Smooth muscle cell (in vitro differentiated cells): ENCODE results near the gene SIPA1. TPM values are rescaled to one million over a fixed set of nuclear protein-coding genes. Genes with fewer than 3 reads are reported as not detected.

ENCODE experiments used
- DNase-seq: peaks from one replicate; lab custom pipeline; 2025; ENCODE audit not compliant: unreplicated experiment; lab: John Stamatoyannopoulos, UW
- H2AFZ ChIP-seq: fragments of 200-600 bp; sonication (generic); 2 replicates; pipeline ENCODE4 v1.6.0; 2016; ENCODE audit warnings: antibody characterized with exemption, low read depth, mild to moderate bottlenecking
- H3F3A ChIP-seq: fragments of 200-600 bp; sonication (generic); 2 replicates; pipeline ENCODE4 v1.6.0; 2017; ENCODE audit warnings: antibody characterized with exemption, low read depth
- H3K27ac ChIP-seq: fragments of 200-600 bp; sonication (generic); 2 replicates; pipeline ENCODE4 v1.5.1; 2016; ENCODE audit warnings: low read depth, mild to moderate bottlenecking
- H3K27me3 ChIP-seq: fragments of 200-600 bp; sonication (generic); 2 replicates; pipeline ENCODE4 v1.6.1; 2016; ENCODE audit warnings: low read depth, mild to moderate bottlenecking
- H3K36me3 ChIP-seq: fragments of 200-600 bp; sonication (generic); 2 replicates; pipeline ENCODE4 v1.5.1; 2016; ENCODE audit warnings: low read depth
- H3K4me1 ChIP-seq: fragments of 200-600 bp; sonication (generic); 2 replicates; pipeline ENCODE4 v1.5.1; 2016; ENCODE audit warnings: low read depth
- H3K4me2 ChIP-seq: fragments of 200-600 bp; sonication (generic); 2 replicates; pipeline ENCODE4 v1.6.0; 2016; ENCODE audit warnings: mild to moderate bottlenecking
- H3K4me3 ChIP-seq: fragments of 200-600 bp; sonication (generic); 2 replicates; pipeline ENCODE4 v1.5.1; 2016; ENCODE audit warnings: mild to moderate bottlenecking
- H3K79me2 ChIP-seq: fragments of 200-600 bp; sonication (generic); 2 replicates; pipeline ENCODE4 v1.6.0; 2016; ENCODE audit warnings: low read depth, mild to moderate bottlenecking
- H3K9ac ChIP-seq: fragments of 200-600 bp; sonication (generic); 2 replicates; pipeline ENCODE4 v1.6.0; 2016; ENCODE audit warnings: low read depth
- H3K9me3 ChIP-seq: fragments of 200-600 bp; sonication (generic); replicated peaks from 2 replicates; pipeline ENCODE4 v1.5.1; 2016; ENCODE audit warnings: low read depth
- H4K20me1 ChIP-seq: fragments of 200-600 bp; sonication (generic); 2 replicates; pipeline ENCODE4 v1.6.0; 2016; ENCODE audit warnings: low read depth
- WGBS: methylation state at CpG from one replicate; pipeline ENCODE4 v1.1.7; 2016; ENCODE audit warnings: low lambda C conversion rate; 5-methylcytosine and 5-hydroxymethylcytosine counted together
- polyA plus RNA-seq: library from polyadenylated mRNA; unstranded; fragments of >200 nt; fragmentation: Nextera tagmentation; extraction: Ambion mirVana; gene quantifications from 2 replicates; pipeline ENCODE4 v1.2.1, GENCODE V29; 2016
- total RNA-seq: library from RNA; depleted of rRNA; stranded (reverse); fragments of >200 nt; gene quantifications from 2 replicates; pipeline ENCODE4 v1.2.3, GENCODE V29; 2014
- TF ChIP-seq, protein P1 (sequence below): fragments of 200-600 bp; sonication (generic); IDR thresholded peaks from 2 replicates; pipeline ENCODE4 v1.5.1; 2017; ENCODE audit warnings: borderline replicate concordance, mild to moderate bottlenecking, antibody characterized with exemption; ENCODE audit not compliant: insufficient read depth, poor library complexity, severe bottlenecking

The SIPA1 gene
- total and polyA plus RNA-seq, 2 experiments from 2014 or later: 9.8 to 67.6 TPM

DNA sequence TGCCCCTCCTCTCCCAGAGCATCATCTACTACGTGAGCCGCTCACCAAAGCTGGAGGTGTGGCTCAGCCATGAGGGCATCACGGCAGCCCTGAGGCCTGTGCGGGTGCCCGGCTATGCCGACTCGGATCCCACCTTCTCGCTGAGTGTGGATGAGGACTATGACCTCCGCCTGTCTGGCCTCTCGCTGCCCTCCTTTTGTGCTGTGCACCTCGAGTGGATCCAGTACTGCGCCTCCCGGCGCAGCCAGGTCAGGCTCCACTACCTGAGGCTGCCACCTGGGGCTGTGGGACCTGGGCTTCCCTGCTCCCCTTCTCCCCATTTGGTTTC lies 3.8 kb upstream of the SIPA1 start:
- TF ChIP-seq, protein P1, sequence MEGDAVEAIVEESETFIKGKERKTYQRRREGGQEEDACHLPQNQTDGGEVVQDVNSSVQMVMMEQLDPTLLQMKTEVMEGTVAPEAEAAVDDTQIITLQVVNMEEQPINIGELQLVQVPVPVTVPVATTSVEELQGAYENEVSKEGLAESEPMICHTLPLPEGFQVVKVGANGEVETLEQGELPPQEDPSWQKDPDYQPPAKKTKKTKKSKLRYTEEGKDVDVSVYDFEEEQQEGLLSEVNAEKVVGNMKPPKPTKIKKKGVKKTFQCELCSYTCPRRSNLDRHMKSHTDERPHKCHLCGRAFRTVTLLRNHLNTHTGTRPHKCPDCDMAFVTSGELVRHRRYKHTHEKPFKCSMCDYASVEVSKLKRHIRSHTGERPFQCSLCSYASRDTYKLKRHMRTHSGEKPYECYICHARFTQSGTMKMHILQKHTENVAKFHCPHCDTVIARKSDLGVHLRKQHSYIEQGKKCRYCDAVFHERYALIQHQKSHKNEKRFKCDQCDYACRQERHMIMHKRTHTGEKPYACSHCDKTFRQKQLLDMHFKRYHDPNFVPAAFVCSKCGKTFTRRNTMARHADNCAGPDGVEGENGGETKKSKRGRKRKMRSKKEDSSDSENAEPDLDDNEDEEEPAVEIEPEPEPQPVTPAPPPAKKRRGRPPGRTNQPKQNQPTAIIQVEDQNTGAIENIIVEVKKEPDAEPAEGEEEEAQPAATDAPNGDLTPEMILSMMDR: no peak
- Histone ChIP-seq H3K9ac (no peak overlapping the region), H3K4me1 (peaks cover 13% of the 10 kb centered on the region), H3K27me3 (no peaks in the 10 kb centered on the region), H3K36me3 (no peaks in the 10 kb centered on the region), H3K27ac (no peak overlapping the region), H4K20me1 (peaks cover 14% of the 10 kb centered on the region), H3K79me2 (no peaks in the 10 kb centered on the region), H3K9me3 (no peaks in the 10 kb centered on the region), H2AFZ (no peak overlapping the region), H3K4me3 (no peak overlapping the region), H3F3A (peaks cover 11% of the 10 kb centered on the region), H3K4me2 (no peak overlapping the region)
- 97% methylated on average over 14 of the region's 14 CpGs for WGBS
- no peak for DNase-seq

DNA sequence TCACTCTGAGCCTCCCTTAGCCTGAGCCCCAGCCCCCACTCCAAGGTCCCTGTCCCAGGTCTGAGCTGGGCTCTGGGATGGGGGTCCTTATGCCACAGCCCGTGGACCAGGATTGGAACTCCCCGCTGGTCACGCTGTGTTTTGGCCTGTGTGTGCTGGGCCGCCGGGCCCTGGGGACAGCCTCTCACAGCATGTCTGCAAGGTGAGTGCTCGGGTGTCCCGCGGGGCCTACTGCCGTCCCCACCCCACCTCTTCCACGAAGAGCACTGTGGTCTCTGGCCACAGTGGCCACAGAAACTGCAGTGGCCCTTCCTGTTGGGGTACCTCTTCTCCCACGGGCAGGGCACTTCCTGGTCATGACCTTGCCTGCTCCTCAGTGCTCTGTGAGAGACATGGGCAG lies 3.5 kb upstream of the SIPA1 start:
- peaks cover 11% of the 10 kb centered on the region for H3F3A ChIP-seq
- 97% methylated on average over 11 of the region's 11 CpGs for WGBS
- no peaks in the 10 kb centered on the region for H3K36me3 ChIP-seq
- peaks cover 14% of the 10 kb centered on the region for H4K20me1 ChIP-seq
- DNase-seq: no peak
- no peak overlapping the region for H3K27ac ChIP-seq
- H3K27me3 ChIP-seq: no peaks in the 10 kb centered on the region
- TF ChIP-seq, protein P1: no peak
- H2AFZ ChIP-seq: no peak overlapping the region
- no peaks in the 10 kb centered on the region for H3K9me3 ChIP-seq
- H3K4me1 ChIP-seq: peaks cover 13% of the 10 kb centered on the region
- no peak overlapping the region for H3K9ac ChIP-seq
- no peaks in the 10 kb centered on the region for H3K79me2 ChIP-seq
- no peak overlapping the region for H3K4me2 ChIP-seq
- H3K4me3 ChIP-seq: no peak overlapping the region

DNA sequence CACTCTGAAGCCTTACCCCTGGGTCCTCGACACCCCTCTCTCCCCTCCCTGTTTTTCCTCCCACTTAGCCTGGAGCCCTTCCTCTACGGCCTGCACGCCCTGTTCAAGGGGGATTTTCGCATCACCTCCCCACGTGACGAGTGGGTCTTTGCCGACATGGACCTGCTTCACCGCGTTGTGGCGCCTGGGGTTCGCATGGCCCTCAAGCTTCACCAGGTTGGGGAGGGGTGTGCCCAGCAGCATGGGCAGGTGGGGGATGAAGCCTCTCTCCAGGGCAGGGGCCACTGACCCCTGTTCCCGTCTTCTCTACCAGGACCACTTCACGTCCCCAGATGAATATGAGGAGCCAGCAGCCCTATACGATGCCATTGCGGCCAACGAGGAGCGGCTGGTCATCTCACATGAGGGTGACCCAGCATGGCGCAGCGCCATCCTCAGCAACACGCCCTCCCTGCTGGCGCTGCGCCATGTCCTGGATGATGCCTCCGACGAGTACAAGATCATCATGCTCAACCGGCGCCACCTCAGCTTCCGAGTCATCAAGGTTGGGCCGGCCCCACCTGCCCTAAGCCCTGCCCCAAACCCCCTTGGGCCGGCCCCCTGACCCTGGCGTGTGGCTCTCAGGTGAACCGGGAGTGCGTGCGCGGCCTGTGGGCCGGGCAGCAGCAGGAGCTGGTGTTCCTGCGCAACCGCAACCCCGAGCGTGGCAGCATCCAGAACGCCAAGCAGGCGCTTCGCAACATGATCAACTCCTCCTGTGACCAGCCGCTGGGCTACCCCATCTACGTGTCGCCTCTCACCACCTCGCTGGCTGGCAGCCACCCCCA lies 2.8 kb upstream of the SIPA1 start:
- Histone ChIP-seq H2AFZ (no peak overlapping the region), H3K27me3 (no peaks in the 10 kb centered on the region), H3K9ac (no peak overlapping the region), H3K4me1 (peaks cover 13% of the 10 kb centered on the region), H3K9me3 (no peaks in the 10 kb centered on the region), H3K27ac (no peak overlapping the region), H3K79me2 (no peaks in the 10 kb centered on the region), H3K4me2 (no peak overlapping the region), H4K20me1 (peaks cover 14% of the 10 kb centered on the region), H3K36me3 (no peaks in the 10 kb centered on the region), H3F3A (peaks cover 11% of the 10 kb centered on the region), H3K4me3 (no peak overlapping the region)
- DNase-seq: no peak
- TF ChIP-seq, protein P1: no peak
- WGBS: 96% methylated on average over 36 of the region's 46 CpGs
